Endometrium (tissue), 2 donors: ENCODE data around the gene SUGP1.

ENCODE experiments used
- FAIRE-seq: peaks from 2 replicates; lab custom pipeline; 2012; peaks lifted over from hg19 to GRCh38; lab: Jason Lieb, UNC
- donor health status: control.
- donor health status: control.

Gene SUGP1

GRCh38 chr19:19229701-19230100, 90.6 kb downstream of the SUGP1 start:
- FAIRE-seq, result no peak

- no peak for FAIRE-seq
These were observed 93.1 kb downstream of the SUGP1 start for GRCh38 chr19:19227217-19227616.

GRCh38 chr19:19226663-19227062, 93.6 kb downstream of the SUGP1 start:
- FAIRE-seq, result no peak

GRCh38 chr19:19226204-19226603, 94.1 kb downstream of the SUGP1 start:
- FAIRE-seq, result no peak
